ENCODE measurements around the gene SEC16A. TPM values are rescaled to one million over a fixed set of nuclear protein-coding genes. Genes with fewer than 3 reads are reported as not detected.

The SEC16A gene
- total RNA-seq, 1 donor = 38.4 TPM

DNA sequence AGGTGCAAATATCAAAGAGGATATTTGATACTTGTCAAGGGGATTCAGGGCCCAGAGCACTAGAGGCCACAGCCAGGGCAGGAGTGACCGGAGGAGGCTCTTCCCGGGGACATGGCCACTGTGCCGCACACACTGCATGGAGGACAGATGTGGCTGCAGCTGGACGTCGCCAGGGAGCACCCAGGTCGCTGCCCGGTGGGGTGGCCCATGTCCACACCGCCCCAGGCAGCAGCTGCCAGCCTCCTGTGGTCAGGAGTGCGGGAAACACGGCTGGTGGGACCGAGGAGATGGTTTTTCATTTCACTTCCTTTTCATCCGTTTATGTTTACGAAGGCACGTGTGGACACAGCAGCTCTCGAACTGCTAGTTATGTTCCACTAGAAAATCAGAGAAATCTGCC is 15.1 kb downstream of the SEC16A start:
- DNase-seq (ENCODE audit: insufficient read length, low spot score, missing footprints) = no peak
- Histone ChIP-seq H3K9me3 (ENCODE audit: low read depth, low read length) (no peaks in the 10 kb centered on the region), H3K79me2 (ENCODE audit: insufficient read depth, low read length) (peaks cover 78% of the 10 kb centered on the region), H3K27me3 (ENCODE audit: insufficient read depth, low read length) (no peaks in the 10 kb centered on the region), H3K4me1 (ENCODE audit: insufficient read depth, low read length) (no peaks in the 10 kb centered on the region), H4K20me1 (ENCODE audit: insufficient read depth, low read length) (peaks cover 56% of the 10 kb centered on the region), H3K4me3 (ENCODE audit: insufficient read depth, low read length) (no peak overlapping the region), H3K4me2 (ENCODE audit: insufficient read depth, low read length) (no peak overlapping the region), H2AFZ (ENCODE audit: low read length) (no peak overlapping the region), H3K27ac (ENCODE audit: low read depth, low read length) (no peak overlapping the region), H3K36me3 (ENCODE audit: insufficient read depth, low read length) (peaks cover 98% of the 10 kb centered on the region)
- TF ChIP-seq, protein P1, sequence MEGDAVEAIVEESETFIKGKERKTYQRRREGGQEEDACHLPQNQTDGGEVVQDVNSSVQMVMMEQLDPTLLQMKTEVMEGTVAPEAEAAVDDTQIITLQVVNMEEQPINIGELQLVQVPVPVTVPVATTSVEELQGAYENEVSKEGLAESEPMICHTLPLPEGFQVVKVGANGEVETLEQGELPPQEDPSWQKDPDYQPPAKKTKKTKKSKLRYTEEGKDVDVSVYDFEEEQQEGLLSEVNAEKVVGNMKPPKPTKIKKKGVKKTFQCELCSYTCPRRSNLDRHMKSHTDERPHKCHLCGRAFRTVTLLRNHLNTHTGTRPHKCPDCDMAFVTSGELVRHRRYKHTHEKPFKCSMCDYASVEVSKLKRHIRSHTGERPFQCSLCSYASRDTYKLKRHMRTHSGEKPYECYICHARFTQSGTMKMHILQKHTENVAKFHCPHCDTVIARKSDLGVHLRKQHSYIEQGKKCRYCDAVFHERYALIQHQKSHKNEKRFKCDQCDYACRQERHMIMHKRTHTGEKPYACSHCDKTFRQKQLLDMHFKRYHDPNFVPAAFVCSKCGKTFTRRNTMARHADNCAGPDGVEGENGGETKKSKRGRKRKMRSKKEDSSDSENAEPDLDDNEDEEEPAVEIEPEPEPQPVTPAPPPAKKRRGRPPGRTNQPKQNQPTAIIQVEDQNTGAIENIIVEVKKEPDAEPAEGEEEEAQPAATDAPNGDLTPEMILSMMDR (IDR thresholded peaks at IDR 0.05; ENCODE audit: extremely low read depth, low read depth, low read length) = no peak

DNA sequence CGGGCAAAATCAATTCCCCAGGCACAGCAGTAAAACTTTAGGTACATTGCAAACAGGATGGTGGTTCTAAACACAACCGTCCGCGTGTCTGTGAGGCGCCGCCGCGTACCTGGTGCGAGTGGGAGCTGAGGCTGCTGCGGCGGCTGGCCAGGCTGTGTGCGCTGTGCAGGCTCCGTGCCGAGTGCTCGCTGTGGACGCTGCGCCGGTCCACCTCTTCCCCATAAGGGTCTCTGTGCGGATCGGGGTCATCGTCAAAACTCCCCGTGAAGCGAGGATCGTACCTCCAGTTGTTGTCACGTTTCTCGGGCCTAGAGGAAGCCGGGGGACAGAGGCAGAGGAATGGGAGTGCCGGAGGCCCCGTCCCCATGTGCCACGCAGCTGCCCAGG is 16.7 kb downstream of the SEC16A start:
- no peak overlapping the region for H3K27ac ChIP-seq (ENCODE audit: low read depth, low read length)
- H3K4me2 ChIP-seq (ENCODE audit: insufficient read depth, low read length) = no peak overlapping the region
- TF ChIP-seq, protein P1 (IDR thresholded peaks at IDR 0.05; ENCODE audit: extremely low read depth, low read depth, low read length) = no peak
- peaks cover 98% of the 10 kb centered on the region for H3K36me3 ChIP-seq (ENCODE audit: insufficient read depth, low read length)
- H3K4me1 ChIP-seq (ENCODE audit: insufficient read depth, low read length) = no peaks in the 10 kb centered on the region
- H3K9me3 ChIP-seq (ENCODE audit: low read depth, low read length) = no peaks in the 10 kb centered on the region
- no peaks in the 10 kb centered on the region for H3K27me3 ChIP-seq (ENCODE audit: insufficient read depth, low read length)
- no peak overlapping the region for H2AFZ ChIP-seq (ENCODE audit: low read length)
- peaks cover 46% of the 10 kb centered on the region for H4K20me1 ChIP-seq (ENCODE audit: insufficient read depth, low read length)
- peaks cover 72% of the 10 kb centered on the region for H3K79me2 ChIP-seq (ENCODE audit: insufficient read depth, low read length)
- no peak for DNase-seq (ENCODE audit: insufficient read length, low spot score, missing footprints)
- no peak overlapping the region for H3K4me3 ChIP-seq (ENCODE audit: insufficient read depth, low read length)

DNA sequence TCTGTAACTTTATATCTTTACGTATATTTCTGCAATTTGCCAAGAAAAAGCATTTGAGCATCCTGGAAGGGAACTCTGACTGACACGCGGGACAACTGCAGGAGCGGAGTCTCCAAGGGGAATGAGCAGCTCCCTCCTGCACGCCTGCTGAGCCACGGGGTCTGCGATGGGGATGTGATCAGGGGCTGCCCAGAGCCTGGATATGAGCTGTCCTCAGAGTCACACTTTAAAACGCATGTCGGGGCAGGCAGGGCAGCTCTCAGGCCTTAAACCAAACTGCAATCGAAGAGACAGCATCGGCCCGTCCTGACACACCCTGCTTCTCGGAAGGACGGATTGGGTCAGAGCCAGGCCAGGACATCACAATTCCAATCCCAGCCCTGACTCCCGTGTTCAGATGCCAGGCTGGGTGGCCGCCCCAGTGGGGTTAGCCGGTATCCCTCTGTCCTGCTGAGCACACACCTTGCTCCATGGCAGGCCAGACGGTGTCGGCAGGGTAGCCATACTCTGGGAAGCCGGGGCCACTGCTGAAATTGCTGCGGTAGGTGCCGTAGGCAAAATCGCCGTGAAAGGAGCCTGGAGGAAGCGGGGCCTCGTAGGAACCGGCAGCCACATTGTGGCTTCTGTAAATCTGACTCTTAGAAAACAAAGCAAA is 17.2 kb downstream of the SEC16A start:
- peaks cover 41% of the 10 kb centered on the region for H4K20me1 ChIP-seq (ENCODE audit: insufficient read depth, low read length)
- H3K4me3 ChIP-seq (ENCODE audit: insufficient read depth, low read length) = no peak overlapping the region
- no peaks in the 10 kb centered on the region for H3K27me3 ChIP-seq (ENCODE audit: insufficient read depth, low read length)
- no peak overlapping the region for H3K27ac ChIP-seq (ENCODE audit: low read depth, low read length)
- H3K79me2 ChIP-seq (ENCODE audit: insufficient read depth, low read length) = peaks cover 66% of the 10 kb centered on the region
- H3K9me3 ChIP-seq (ENCODE audit: low read depth, low read length) = no peaks in the 10 kb centered on the region
- H3K4me1 ChIP-seq (ENCODE audit: insufficient read depth, low read length) = no peaks in the 10 kb centered on the region
- H3K36me3 ChIP-seq (ENCODE audit: insufficient read depth, low read length) = peaks cover 98% of the 10 kb centered on the region
- H3K4me2 ChIP-seq (ENCODE audit: insufficient read depth, low read length) = no peak overlapping the region
- TF ChIP-seq, protein P1 (IDR thresholded peaks at IDR 0.05; ENCODE audit: extremely low read depth, low read depth, low read length) = no peak
- no peak overlapping the region for H2AFZ ChIP-seq (ENCODE audit: low read length)
- DNase-seq (ENCODE audit: insufficient read length, low spot score, missing footprints) = no peak

DNA sequence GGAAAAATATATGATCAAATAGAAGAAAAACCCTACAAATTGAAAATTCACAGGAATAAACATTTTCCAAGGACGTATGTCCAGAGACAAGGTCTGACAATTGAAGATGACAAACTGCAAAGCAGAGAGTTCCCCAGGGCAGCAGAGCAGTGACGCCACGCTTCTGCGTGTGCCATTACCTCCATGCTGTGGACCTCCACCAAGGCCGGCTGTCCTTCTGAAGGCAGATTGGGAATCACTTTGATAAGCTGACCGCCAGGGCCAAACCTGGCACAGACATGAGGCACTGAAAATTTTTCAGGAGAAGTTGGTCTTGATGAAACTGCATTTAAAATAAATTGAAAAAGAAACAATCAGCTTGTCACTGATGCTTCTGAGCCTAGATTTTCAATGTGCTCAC is 18.6 kb downstream of the SEC16A start:
- Histone ChIP-seq H3K4me1 (ENCODE audit: insufficient read depth, low read length) (no peaks in the 10 kb centered on the region), H2AFZ (ENCODE audit: low read length) (no peak overlapping the region), H3K4me2 (ENCODE audit: insufficient read depth, low read length) (no peak overlapping the region), H3K79me2 (ENCODE audit: insufficient read depth, low read length) (peaks cover 52% of the 10 kb centered on the region), H3K27me3 (ENCODE audit: insufficient read depth, low read length) (no peaks in the 10 kb centered on the region), H3K36me3 (ENCODE audit: insufficient read depth, low read length) (peaks cover 96% of the 10 kb centered on the region), H3K4me3 (ENCODE audit: insufficient read depth, low read length) (no peak overlapping the region), H3K9me3 (ENCODE audit: low read depth, low read length) (no peaks in the 10 kb centered on the region), H3K27ac (ENCODE audit: low read depth, low read length) (no peak overlapping the region), H4K20me1 (ENCODE audit: insufficient read depth, low read length) (peaks cover 28% of the 10 kb centered on the region)
- TF ChIP-seq, protein P1 (IDR thresholded peaks at IDR 0.05; ENCODE audit: extremely low read depth, low read depth, low read length) = no peak
- DNase-seq (ENCODE audit: insufficient read length, low spot score, missing footprints) = no peak

Data from osteoblast (primary cell).